Neural cell (in vitro differentiated cells): Measurements from ENCODE around the gene SMARCA4. TPM values are rescaled to one million over a fixed set of nuclear protein-coding genes. Genes with fewer than 3 reads are reported as not detected.

Source experiments
- H2AFZ ChIP-seq: fragments of 200-600, 300-800 bp; sonication (generic), shearing (Covaris generic); 2 replicates; pipeline ENCODE4 v1.6.0; 2014; ENCODE audit warnings: low read depth, mild to moderate bottlenecking, antibody characterized with exemption, low read length, moderate library complexity
- H3F3A ChIP-seq: fragments of 200-600 bp; shearing (Covaris generic); 2 replicates; pipeline ENCODE4 v1.6.1; 2016; ENCODE audit warnings: mild to moderate bottlenecking, moderate library complexity, mixed read lengths, antibody characterized with exemption, low read length; ENCODE audit not compliant: insufficient read depth, poor library complexity, severe bottlenecking
- H3K27ac ChIP-seq: fragments of 200-600, 300-800 bp; sonication (generic), shearing (Covaris generic); 2 replicates; pipeline ENCODE4 v1.5.1; 2014; ENCODE audit warnings: mild to moderate bottlenecking, low read length, moderate library complexity
- H3K27me3 ChIP-seq: fragments of 300-800, 200-600 bp; sonication (generic), shearing (Covaris generic); 2 replicates; pipeline ENCODE4 v1.6.0; 2014; ENCODE audit warnings: mild to moderate bottlenecking, low read depth, low read length, moderate library complexity; ENCODE audit not compliant: insufficient read depth
- H3K36me3 ChIP-seq: fragments of 300-800, 200-600 bp; sonication (generic), shearing (Covaris generic); 2 replicates; pipeline ENCODE4 v1.5.1; 2014; ENCODE audit warnings: mild to moderate bottlenecking, antibody characterized with exemption, low read length, moderate library complexity; ENCODE audit not compliant: insufficient read depth
- H3K4me2 ChIP-seq: fragments of 300-800, 200-600 bp; sonication (generic), shearing (Covaris generic); 2 replicates; pipeline ENCODE4 v1.6.0; 2014; ENCODE audit warnings: mild to moderate bottlenecking, low read length
- H3K4me3 ChIP-seq: fragments of 300-800, 200-600 bp; sonication (generic), shearing (Covaris generic); 2 replicates; pipeline ENCODE4 v1.5.1; 2014; ENCODE audit warnings: mild to moderate bottlenecking, low read length, moderate library complexity
- H3K79me2 ChIP-seq: fragments of 200-600 bp; shearing (Covaris generic); replicated peaks from 2 replicates; pipeline ENCODE4 v1.6.0; 2014; ENCODE audit warnings: mild to moderate bottlenecking, low read length, moderate library complexity; ENCODE audit not compliant: insufficient read depth
- H3K9ac ChIP-seq: fragments of 300-800, 200-600 bp; sonication (generic), shearing (Covaris generic); 2 replicates; pipeline ENCODE4 v1.6.1; 2016; ENCODE audit warnings: mild to moderate bottlenecking, low read length, mixed read lengths
- H3K9me2 ChIP-seq: fragments of 200-600 bp; shearing (Covaris generic); 2 replicates; pipeline ENCODE4 v1.6.1; 2016; ENCODE audit warnings: mild to moderate bottlenecking, low read length, mixed read lengths; ENCODE audit not compliant: insufficient read depth
- H3K9me3 ChIP-seq: fragments of 200-600, 300-800 bp; sonication (generic), shearing (Covaris generic); 2 replicates; pipeline ENCODE4 v1.6.1; 2016; ENCODE audit warnings: mild to moderate bottlenecking, mixed run types, low read length, moderate library complexity, mixed read lengths
- H4K20me1 ChIP-seq: fragments of 200-600 bp; shearing (Covaris generic); 2 replicates; pipeline ENCODE4 v1.6.1; 2016; ENCODE audit warnings: mild to moderate bottlenecking, mixed run types; ENCODE audit not compliant: insufficient read depth
- EP300 ChIP-seq: fragments of 450-650 bp; conservative IDR thresholded peaks from 2 replicates; pipeline ENCODE4 v1.6.1; 2014; ENCODE audit warnings: antibody characterized with exemption, mild to moderate bottlenecking, moderate library complexity; ENCODE audit not compliant: poor library complexity, severe bottlenecking
- EZH2 ChIP-seq: fragments of 200-600, 300-800 bp; shearing (Covaris generic), sonication (generic); IDR thresholded peaks from 2 replicates; pipeline ENCODE4 v1.6.1; 2014; ENCODE audit warnings: antibody characterized with exemption, low read length, borderline replicate concordance, mild to moderate bottlenecking; ENCODE audit not compliant: insufficient read depth, poor library complexity, severe bottlenecking
- MXI1 ChIP-seq: fragments of 450-650 bp; conservative IDR thresholded peaks from 2 replicates; pipeline ENCODE4 v1.6.1; 2014; ENCODE audit warnings: antibody characterized with exemption, mild to moderate bottlenecking; ENCODE audit not compliant: poor library complexity, severe bottlenecking
- POLR2AphosphoS5 ChIP-seq: IDR thresholded peaks from 2 replicates; pipeline ENCODE4 v1.6.1; 2012
- RAD21 ChIP-seq: fragments of 450-650 bp; conservative IDR thresholded peaks from 2 replicates; pipeline ENCODE4 v1.6.1; 2014; ENCODE audit warnings: antibody characterized with exemption, mild to moderate bottlenecking, moderate library complexity
- SMC3 ChIP-seq: fragments of 450-650 bp; conservative IDR thresholded peaks from 2 replicates; pipeline ENCODE4 v1.6.1; 2014; ENCODE audit warnings: antibody characterized with exemption, mild to moderate bottlenecking, moderate library complexity; ENCODE audit not compliant: poor library complexity
- TAF1 ChIP-seq: IDR thresholded peaks from 2 replicates; pipeline ENCODE4 v1.6.1; 2012; ENCODE audit warnings: low read depth
- polyA plus RNA-seq: library from polyadenylated mRNA; depleted of rRNA; stranded (reverse); fragments of >200 nt; gene quantifications from 2 replicates; pipeline ENCODE4 v1.2.3, GENCODE V29; 2014
- TF ChIP-seq, protein P1 (sequence below): IDR thresholded peaks from 2 replicates; pipeline ENCODE4 v1.6.1; 2012; ENCODE audit warnings: borderline replicate concordance
- TF ChIP-seq, protein P2 (sequence below): fragments of 450-650 bp; IDR thresholded peaks from 2 replicates; pipeline ENCODE4 v1.5.1; 2014; ENCODE audit warnings: antibody characterized with exemption, mild to moderate bottlenecking, moderate library complexity; ENCODE audit not compliant: poor library complexity, severe bottlenecking

The SMARCA4 gene
- polyA plus RNA-seq, 1 donor from 2014 or later, result 97.3 TPM

DNA sequence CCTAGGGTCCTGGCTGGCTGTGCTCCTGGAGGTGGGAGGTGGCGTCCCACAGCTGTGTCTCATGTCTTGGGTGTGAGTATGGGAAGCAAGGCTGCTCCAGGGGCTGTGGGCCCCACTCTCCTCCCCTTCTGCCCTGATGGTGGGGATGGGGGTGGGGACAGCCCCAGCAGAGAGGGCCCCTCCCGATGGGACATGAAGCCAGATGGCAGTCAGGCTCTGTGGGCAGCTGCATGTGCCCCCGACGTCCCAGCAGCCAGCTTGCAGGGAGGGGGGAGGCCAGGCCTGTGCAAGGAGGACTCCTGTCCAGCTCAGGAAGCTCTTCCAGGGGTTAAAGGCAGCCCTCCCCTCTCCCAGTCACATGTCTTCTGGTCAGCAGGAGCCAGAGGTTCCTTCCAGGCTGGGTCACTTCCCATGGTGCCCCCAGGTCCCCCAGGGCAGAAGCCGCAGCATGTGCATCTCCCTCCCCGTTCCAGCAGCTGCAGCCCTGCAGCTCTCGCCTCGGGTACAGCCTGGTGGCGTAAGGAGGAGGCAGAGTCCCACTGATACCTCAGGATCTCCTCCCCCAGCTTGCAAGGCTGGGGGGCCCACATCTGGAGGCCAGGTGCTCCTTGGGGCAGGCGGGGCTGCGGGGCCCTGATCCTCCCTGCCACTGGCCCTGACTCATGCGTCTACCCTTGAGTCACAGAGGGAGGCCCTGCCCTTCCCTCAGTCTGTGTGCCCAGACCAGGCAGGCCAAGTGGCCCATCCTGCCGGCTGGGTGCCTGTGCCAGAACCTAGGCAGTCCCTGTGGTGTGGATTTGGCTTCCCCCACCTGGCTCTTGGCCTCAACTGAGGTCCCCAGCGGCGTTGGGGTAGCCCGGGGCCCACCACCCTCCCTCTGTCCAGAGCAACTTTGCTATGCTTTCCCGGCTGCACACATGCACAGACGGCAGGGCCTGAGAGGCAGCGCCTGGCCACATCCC is 45.4 kb upstream of the SMARCA4 start:
- Histone ChIP-seq H3K9me3 (no peaks in the 10 kb centered on the region), H3K4me3 (no peak overlapping the region), H3K9ac (no peak overlapping the region), H3K36me3 (no peaks in the 10 kb centered on the region), H3K9me2 (no peaks in the 10 kb centered on the region), H3F3A (no peaks in the 10 kb centered on the region), H3K27ac (no peak overlapping the region), H3K27me3 (no peaks in the 10 kb centered on the region), H3K79me2 (no peaks in the 10 kb centered on the region), H2AFZ (no peak overlapping the region), H3K4me2 (no peak overlapping the region), H4K20me1 (no peaks in the 10 kb centered on the region)
- TF ChIP-seq EZH2 (no peak), EP300 (no peak), TAF1 (no peak), POLR2AphosphoS5 (no peak), SMC3 (no peak), RAD21 (no peak), MXI1 (no peak)
- TF ChIP-seq, protein P1, sequence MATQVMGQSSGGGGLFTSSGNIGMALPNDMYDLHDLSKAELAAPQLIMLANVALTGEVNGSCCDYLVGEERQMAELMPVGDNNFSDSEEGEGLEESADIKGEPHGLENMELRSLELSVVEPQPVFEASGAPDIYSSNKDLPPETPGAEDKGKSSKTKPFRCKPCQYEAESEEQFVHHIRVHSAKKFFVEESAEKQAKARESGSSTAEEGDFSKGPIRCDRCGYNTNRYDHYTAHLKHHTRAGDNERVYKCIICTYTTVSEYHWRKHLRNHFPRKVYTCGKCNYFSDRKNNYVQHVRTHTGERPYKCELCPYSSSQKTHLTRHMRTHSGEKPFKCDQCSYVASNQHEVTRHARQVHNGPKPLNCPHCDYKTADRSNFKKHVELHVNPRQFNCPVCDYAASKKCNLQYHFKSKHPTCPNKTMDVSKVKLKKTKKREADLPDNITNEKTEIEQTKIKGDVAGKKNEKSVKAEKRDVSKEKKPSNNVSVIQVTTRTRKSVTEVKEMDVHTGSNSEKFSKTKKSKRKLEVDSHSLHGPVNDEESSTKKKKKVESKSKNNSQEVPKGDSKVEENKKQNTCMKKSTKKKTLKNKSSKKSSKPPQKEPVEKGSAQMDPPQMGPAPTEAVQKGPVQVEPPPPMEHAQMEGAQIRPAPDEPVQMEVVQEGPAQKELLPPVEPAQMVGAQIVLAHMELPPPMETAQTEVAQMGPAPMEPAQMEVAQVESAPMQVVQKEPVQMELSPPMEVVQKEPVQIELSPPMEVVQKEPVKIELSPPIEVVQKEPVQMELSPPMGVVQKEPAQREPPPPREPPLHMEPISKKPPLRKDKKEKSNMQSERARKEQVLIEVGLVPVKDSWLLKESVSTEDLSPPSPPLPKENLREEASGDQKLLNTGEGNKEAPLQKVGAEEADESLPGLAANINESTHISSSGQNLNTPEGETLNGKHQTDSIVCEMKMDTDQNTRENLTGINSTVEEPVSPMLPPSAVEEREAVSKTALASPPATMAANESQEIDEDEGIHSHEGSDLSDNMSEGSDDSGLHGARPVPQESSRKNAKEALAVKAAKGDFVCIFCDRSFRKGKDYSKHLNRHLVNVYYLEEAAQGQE, result no peak
- TF ChIP-seq, protein P2, sequence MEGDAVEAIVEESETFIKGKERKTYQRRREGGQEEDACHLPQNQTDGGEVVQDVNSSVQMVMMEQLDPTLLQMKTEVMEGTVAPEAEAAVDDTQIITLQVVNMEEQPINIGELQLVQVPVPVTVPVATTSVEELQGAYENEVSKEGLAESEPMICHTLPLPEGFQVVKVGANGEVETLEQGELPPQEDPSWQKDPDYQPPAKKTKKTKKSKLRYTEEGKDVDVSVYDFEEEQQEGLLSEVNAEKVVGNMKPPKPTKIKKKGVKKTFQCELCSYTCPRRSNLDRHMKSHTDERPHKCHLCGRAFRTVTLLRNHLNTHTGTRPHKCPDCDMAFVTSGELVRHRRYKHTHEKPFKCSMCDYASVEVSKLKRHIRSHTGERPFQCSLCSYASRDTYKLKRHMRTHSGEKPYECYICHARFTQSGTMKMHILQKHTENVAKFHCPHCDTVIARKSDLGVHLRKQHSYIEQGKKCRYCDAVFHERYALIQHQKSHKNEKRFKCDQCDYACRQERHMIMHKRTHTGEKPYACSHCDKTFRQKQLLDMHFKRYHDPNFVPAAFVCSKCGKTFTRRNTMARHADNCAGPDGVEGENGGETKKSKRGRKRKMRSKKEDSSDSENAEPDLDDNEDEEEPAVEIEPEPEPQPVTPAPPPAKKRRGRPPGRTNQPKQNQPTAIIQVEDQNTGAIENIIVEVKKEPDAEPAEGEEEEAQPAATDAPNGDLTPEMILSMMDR, result no peak

DNA sequence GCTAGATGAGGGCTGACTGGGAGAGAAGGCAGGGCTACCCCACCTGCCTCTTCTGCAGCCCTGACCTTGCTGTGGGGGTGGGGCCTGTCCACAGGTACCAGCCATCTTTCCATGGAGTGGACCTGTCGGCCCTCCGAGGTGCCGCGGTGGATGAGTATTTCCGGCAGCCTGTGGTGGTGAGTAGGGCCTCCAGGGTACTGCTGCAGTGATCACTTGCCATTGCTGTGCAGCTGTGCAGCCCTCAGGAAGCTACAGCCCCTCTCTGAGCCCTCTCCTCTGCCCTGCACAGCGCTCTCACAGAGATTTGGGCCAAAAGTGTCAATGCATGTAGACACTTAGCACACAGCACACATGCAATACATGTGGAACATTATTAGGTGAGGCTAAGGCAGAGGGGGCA is 44.2 kb upstream of the SMARCA4 start:
- Histone ChIP-seq H3K79me2 (no peaks in the 10 kb centered on the region), H3K4me3 (no peak overlapping the region), H3K36me3 (no peaks in the 10 kb centered on the region), H3K27ac (no peak overlapping the region), H3K9ac (no peak overlapping the region), H3K9me2 (no peaks in the 10 kb centered on the region), H3K9me3 (no peaks in the 10 kb centered on the region), H3K27me3 (no peaks in the 10 kb centered on the region), H2AFZ (no peak overlapping the region), H3K4me2 (no peak overlapping the region), H4K20me1 (no peaks in the 10 kb centered on the region), H3F3A (no peaks in the 10 kb centered on the region)
- TF ChIP-seq SMC3, result no peak
- TF ChIP-seq, protein P2, result no peak
- TF ChIP-seq EZH2, result no peak
- TF ChIP-seq, protein P1, result no peak
- no peak for TF ChIP-seq RAD21
